Lung (tissue), 12 donors: ENCODE data around the gene GABRA4. TPM values are rescaled to one million over a fixed set of nuclear protein-coding genes. Genes with fewer than 3 reads are reported as not detected.

Source experiments
- ATAC-seq: fragments of 200-7000 bp; cut with Tn5 transposase; one replicate; pipeline ENCODE4 v1.9.1; 2020; ENCODE audit warnings: moderate number of reproducible peaks; ENCODE audit not compliant: insufficient read depth, low FRiP score
- DNase-seq, 3 donors: peaks; one replicate each; pipeline ENCODE4 v3.0.0-alpha.2; 2013 to 2017
- H3K27ac ChIP-seq, 2 donors: one replicate each; pipeline ENCODE4 v1.5.1; 2013; ENCODE audit warnings: mild to moderate bottlenecking in 2 of 2, moderate library complexity in 2 of 2, control low read depth in 1 of 2, inconsistent platforms in 1 of 2, low read depth in 1 of 2, low read length in 1 of 2
- H3K27me3 ChIP-seq, 3 donors: one replicate each; pipeline ENCODE4 v1.5.1; 2013; ENCODE audit warnings: low read length in 2 of 3; ENCODE audit not compliant: control insufficient read depth in 3 of 3, insufficient read depth in 3 of 3
- H3K36me3 ChIP-seq, 4 donors: one replicate each; pipeline ENCODE4 v1.5.1; 2013; ENCODE audit warnings: low read length in 4 of 4, mild to moderate bottlenecking in 1 of 4, moderate library complexity in 1 of 4; ENCODE audit not compliant: control insufficient read depth in 4 of 4, insufficient read depth in 4 of 4
- H3K4me1 ChIP-seq, 5 donors: one replicate each; pipeline ENCODE4 v1.5.1; 2013; ENCODE audit warnings: low read length in 5 of 5, mild to moderate bottlenecking in 2 of 5, moderate library complexity in 1 of 5; ENCODE audit not compliant: control insufficient read depth in 5 of 5, insufficient read depth in 5 of 5
- H3K4me3 ChIP-seq: one replicate; pipeline ENCODE4 v1.5.1; 2013; ENCODE audit warnings: mild to moderate bottlenecking, control low read depth, moderate library complexity
- H3K9ac ChIP-seq, 2 donors: one replicate each; pipeline ENCODE4 v1.5.1; 2013; ENCODE audit warnings: low read length in 2 of 2, control low read depth in 1 of 2; ENCODE audit not compliant: insufficient read depth in 1 of 2
- H3K9me3 ChIP-seq, 4 donors: one replicate each; pipeline ENCODE4 v1.5.1; 2013; ENCODE audit warnings: low read length in 3 of 4, mild to moderate bottlenecking in 1 of 4, moderate library complexity in 1 of 4; ENCODE audit not compliant: control insufficient read depth in 4 of 4, insufficient read depth in 3 of 4
- WGBS, 2 donors: extraction: QIAGEN DNeasy Blood & Tissue Kit; methylation state at CpG; one replicate each; pipeline ENCODE4 v1.1.7; 2013; 5-methylcytosine and 5-hydroxymethylcytosine counted together
- polyA plus RNA-seq, 2 donors: library from polyadenylated mRNA; stranded (reverse); fragments of 200-250 nt; gene quantifications; one replicate each; pipeline ENCODE4 v1.2.1, GENCODE V29; 2013
- total RNA-seq, 2 donors: library from RNA; depleted of rRNA in 1 of 2; stranded (reverse); fragments of >200 nt in 1 of 2; gene quantifications; one replicate each; pipeline ENCODE4 v1.2.1, GENCODE V29; 2014 to 2021
- TF ChIP-seq, protein P1 (sequence below): IDR thresholded peaks from 2 replicates; pipeline ENCODE4 v1.5.1; 2012; ENCODE audit warnings: mild to moderate bottlenecking; ENCODE audit errors: control extremely low read depth, extremely low read depth
- donor health status: control.
- donor health status: control.
- donor health status: Bipolar disorder and iron deficiency.
- donor health status: healthy.
- donor health status: DM: yes; HTN: yes; CAD: no.

GABRA4 gene
- total and polyA plus RNA-seq, 4 donors: 0.09 TPM; not detected in 3

GRCh38 chr4:46979283-46979682 lies 14.1 kb downstream of the GABRA4 start:
- DNase-seq: no peak
- no peaks in the 10 kb centered on the region for H3K36me3 ChIP-seq
- H3K9me3 ChIP-seq: no peaks in the 10 kb centered on the region
- H3K27ac ChIP-seq: no peak overlapping the region
- WGBS, 2 donors: 81 to 94% methylated on average over 2 of the region's 2 CpGs
- no peak overlapping the region for H3K9ac ChIP-seq
- no peak overlapping the region for H3K4me3 ChIP-seq
- no peaks in the 10 kb centered on the region for H3K27me3 ChIP-seq
- TF ChIP-seq, protein P1, sequence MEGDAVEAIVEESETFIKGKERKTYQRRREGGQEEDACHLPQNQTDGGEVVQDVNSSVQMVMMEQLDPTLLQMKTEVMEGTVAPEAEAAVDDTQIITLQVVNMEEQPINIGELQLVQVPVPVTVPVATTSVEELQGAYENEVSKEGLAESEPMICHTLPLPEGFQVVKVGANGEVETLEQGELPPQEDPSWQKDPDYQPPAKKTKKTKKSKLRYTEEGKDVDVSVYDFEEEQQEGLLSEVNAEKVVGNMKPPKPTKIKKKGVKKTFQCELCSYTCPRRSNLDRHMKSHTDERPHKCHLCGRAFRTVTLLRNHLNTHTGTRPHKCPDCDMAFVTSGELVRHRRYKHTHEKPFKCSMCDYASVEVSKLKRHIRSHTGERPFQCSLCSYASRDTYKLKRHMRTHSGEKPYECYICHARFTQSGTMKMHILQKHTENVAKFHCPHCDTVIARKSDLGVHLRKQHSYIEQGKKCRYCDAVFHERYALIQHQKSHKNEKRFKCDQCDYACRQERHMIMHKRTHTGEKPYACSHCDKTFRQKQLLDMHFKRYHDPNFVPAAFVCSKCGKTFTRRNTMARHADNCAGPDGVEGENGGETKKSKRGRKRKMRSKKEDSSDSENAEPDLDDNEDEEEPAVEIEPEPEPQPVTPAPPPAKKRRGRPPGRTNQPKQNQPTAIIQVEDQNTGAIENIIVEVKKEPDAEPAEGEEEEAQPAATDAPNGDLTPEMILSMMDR: no peak
- H3K4me1 ChIP-seq: peaks cover 0 to 2% (median 0%) of the 10 kb centered on the region in 5 donors
- no peak for ATAC-seq

DNA sequence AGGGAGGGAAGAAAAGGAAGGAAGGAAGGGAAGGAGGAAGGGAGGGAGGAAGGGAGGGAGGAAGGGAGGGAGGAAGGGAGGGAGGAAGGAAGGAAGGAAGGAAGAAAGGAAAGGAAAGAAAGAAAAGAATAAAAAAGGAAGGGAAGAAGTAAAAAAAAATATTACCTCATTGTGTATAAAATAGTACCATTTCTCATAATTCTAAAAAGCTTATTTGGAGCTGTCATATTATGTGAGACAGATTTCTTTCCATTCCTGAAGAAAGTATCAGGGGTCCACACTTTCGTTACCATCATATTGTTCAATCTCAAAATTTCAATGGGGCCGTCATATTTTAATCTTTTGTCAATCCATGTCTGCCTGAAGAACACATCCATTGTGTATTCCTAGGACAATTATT lies 16.1 kb downstream of the GABRA4 start:
- H3K27ac ChIP-seq: no peak overlapping the region

DNA sequence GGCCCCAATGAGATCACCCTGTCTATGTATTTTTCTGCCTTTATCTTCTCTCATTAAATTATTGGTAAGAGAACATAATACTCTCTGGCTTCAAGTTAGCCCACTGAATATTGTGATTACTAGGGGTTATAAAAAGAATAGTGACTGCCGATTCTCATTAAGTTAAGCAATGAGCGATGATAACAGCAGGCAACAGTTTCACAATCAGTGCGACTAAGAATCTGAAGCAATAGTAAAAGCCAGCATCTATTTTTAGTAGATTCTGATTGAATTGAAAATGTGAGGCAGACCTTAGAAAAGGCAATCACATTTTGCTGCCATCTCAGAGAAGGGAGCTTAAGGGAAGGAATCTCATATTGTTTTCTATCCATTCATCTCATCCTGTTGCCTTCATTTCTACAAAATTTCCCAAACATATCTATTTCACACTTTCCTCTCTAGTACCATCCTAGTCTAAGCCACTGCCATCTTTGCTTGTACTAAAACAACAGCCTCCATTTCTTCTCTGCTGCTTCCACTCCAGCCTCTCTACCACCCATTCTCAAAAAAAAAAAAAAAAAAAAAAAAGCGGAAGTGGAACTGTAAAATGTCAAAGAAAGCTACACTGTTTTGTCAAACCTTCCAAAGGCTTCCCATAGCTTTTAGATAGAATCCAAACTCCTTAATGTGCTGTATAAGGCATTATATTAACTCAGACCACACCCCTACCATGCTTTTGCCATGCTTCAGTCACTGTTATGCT lies 17.4 kb downstream of the GABRA4 start:
- Histone ChIP-seq H3K9ac (no peak overlapping the region), H3K9me3 (no peaks in the 10 kb centered on the region), H3K27ac (peak overlapping the region in 1 of 2 donors; percentile 33), H3K4me3 (no peak overlapping the region), H3K4me1 (peaks cover 0 to 2% (median 0%) of the 10 kb centered on the region in 5 donors), H3K27me3 (peaks cover 0 to 4% (median 0%) of the 10 kb centered on the region in 3 donors), H3K36me3 (no peaks in the 10 kb centered on the region)
- ATAC-seq (no peak), DNase-seq (peak in 2 of 3 donors; percentile 3 to 48)
- TF ChIP-seq, protein P1: no peak
- 47 to 58% methylated on average over 4 of the region's 4 CpGs for WGBS, 2 donors

More for the DNA sequence above, 16.1 kb downstream of the GABRA4 start:
- Histone ChIP-seq H3K9me3 (no peaks in the 10 kb centered on the region), H3K9ac (no peak overlapping the region), H3K4me1 (peaks cover 0 to 2% (median 0%) of the 10 kb centered on the region in 5 donors), H3K27me3 (peaks cover 0 to 4% (median 0%) of the 10 kb centered on the region in 3 donors), H3K36me3 (no peaks in the 10 kb centered on the region), H3K4me3 (no peak overlapping the region)
- WGBS, 2 donors: 94 to 99% methylated on average over 2 of the region's 2 CpGs
- DNase-seq (no peak), ATAC-seq (no peak)
- TF ChIP-seq, protein P1: no peak
